Nephron progenitor cell (in vitro differentiated cells): ENCODE results near the gene LPXN.

ENCODE experiments used
- DNase-seq: peaks from one replicate; pipeline ENCODE4 v3.0.0; 2021
- H3K27ac Mint-ChIP-seq: 2 replicates; pipeline ENCODE4 v1.8.0; 2021; ENCODE audit warnings: mild to moderate bottlenecking, moderate library complexity, mixed read lengths
- H3K27me3 Mint-ChIP-seq: 2 replicates; pipeline ENCODE4 v1.8.0; 2021; ENCODE audit warnings: mild to moderate bottlenecking, low read depth, mixed read lengths; ENCODE audit not compliant: poor library complexity
- H3K36me3 Mint-ChIP-seq: 2 replicates; pipeline ENCODE4 v1.8.0; 2021; ENCODE audit warnings: low read depth, mixed read lengths
- H3K4me1 Mint-ChIP-seq: 2 replicates; pipeline ENCODE4 v1.8.0; 2021; ENCODE audit warnings: mixed read lengths
- H3K4me3 Mint-ChIP-seq: 2 replicates; pipeline ENCODE4 v1.8.0; 2021; ENCODE audit warnings: mild to moderate bottlenecking, moderate library complexity, mixed read lengths
- H3K9me3 Mint-ChIP-seq: 2 replicates; pipeline ENCODE4 v1.8.0; 2021; ENCODE audit warnings: mild to moderate bottlenecking, moderate library complexity, mixed read lengths
- TF ChIP-seq, protein P1 (sequence below): fragments of 200-600 bp; sonication (generic); IDR thresholded peaks from 2 replicates; pipeline ENCODE4 v1.5.0; 2021; ENCODE audit warnings: antibody characterized with exemption

The LPXN gene

GRCh38 chr11:58524232-58525036 is 51.2 kb downstream of the LPXN start:
- H3K4me1 Mint-ChIP-seq: peaks cover 9% of the 10 kb centered on the region
- H3K27ac Mint-ChIP-seq: no peak overlapping the region
- no peaks in the 10 kb centered on the region for H3K9me3 Mint-ChIP-seq
- peak overlapping the region; percentile 78 for H3K4me3 Mint-ChIP-seq
- DNase-seq: peak; percentile 63
- H3K36me3 Mint-ChIP-seq: peaks cover 14% of the 10 kb centered on the region
- H3K27me3 Mint-ChIP-seq: peaks cover 7% of the 10 kb centered on the region
- TF ChIP-seq, protein P1, sequence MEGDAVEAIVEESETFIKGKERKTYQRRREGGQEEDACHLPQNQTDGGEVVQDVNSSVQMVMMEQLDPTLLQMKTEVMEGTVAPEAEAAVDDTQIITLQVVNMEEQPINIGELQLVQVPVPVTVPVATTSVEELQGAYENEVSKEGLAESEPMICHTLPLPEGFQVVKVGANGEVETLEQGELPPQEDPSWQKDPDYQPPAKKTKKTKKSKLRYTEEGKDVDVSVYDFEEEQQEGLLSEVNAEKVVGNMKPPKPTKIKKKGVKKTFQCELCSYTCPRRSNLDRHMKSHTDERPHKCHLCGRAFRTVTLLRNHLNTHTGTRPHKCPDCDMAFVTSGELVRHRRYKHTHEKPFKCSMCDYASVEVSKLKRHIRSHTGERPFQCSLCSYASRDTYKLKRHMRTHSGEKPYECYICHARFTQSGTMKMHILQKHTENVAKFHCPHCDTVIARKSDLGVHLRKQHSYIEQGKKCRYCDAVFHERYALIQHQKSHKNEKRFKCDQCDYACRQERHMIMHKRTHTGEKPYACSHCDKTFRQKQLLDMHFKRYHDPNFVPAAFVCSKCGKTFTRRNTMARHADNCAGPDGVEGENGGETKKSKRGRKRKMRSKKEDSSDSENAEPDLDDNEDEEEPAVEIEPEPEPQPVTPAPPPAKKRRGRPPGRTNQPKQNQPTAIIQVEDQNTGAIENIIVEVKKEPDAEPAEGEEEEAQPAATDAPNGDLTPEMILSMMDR: peak; percentile 73

- peak; percentile 47 for DNase-seq
- TF ChIP-seq, protein P1: peak; percentile 65
- no peak overlapping the region for H3K4me3 Mint-ChIP-seq
- no peak overlapping the region for H3K27ac Mint-ChIP-seq
- H3K9me3 Mint-ChIP-seq: no peaks in the 10 kb centered on the region
- no peaks in the 10 kb centered on the region for H3K4me1 Mint-ChIP-seq
- H3K27me3 Mint-ChIP-seq: peaks cover 27% of the 10 kb centered on the region
- no peaks in the 10 kb centered on the region for H3K36me3 Mint-ChIP-seq
These were observed 61.8 kb downstream of the LPXN start for GRCh38 chr11:58513747-58514367.

DNA sequence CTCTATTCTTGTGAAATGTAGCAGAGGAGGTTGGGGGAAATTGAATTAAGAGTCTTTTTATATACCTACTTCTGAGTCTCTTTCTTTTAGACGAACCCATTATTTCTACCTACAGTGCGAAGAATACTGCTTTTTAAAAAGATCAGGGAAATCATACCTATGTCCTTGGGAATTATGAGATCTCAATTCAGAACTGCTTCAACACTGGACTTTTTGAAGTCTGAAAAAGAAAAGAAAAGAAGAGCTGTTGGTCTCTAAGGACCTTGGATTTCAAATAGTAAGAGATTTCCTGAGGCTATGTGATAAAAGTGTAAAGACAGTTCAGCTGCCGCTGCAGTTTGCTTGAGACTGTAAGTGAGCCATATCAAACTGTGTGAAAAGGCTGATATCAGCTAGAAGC is 64.0 kb downstream of the LPXN start:
- no peaks in the 10 kb centered on the region for H3K36me3 Mint-ChIP-seq
- TF ChIP-seq, protein P1: no peak
- no peak overlapping the region for H3K27ac Mint-ChIP-seq
- H3K4me1 Mint-ChIP-seq: no peaks in the 10 kb centered on the region
- H3K4me3 Mint-ChIP-seq: no peak overlapping the region
- no peak for DNase-seq
- no peaks in the 10 kb centered on the region for H3K9me3 Mint-ChIP-seq
- peaks cover 21% of the 10 kb centered on the region for H3K27me3 Mint-ChIP-seq

DNA sequence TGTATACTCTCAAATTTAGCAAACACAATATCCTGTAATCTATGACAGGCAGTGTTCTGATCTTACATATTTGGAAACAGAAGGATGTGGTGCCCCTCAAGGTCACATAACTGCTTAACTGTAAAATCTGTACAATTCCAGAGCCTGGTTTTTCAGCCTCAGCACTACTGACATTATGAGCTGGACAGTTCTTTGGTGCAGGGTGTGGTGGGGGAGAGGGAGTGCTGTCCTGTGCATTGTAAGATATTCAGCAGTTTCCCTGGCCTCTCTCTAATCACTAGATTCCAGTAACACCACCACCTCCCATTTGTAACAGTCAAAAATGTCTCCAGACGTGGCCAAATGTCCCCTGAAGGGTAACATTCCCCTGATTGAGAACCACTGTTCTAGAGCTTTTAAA is 65.9 kb downstream of the LPXN start:
- H3K36me3 Mint-ChIP-seq: no peaks in the 10 kb centered on the region
- no peak for DNase-seq
- H3K27me3 Mint-ChIP-seq: peaks cover 21% of the 10 kb centered on the region
- H3K9me3 Mint-ChIP-seq: no peaks in the 10 kb centered on the region
- no peak overlapping the region for H3K4me3 Mint-ChIP-seq
- TF ChIP-seq, protein P1: no peak
- H3K4me1 Mint-ChIP-seq: no peaks in the 10 kb centered on the region
- no peak overlapping the region for H3K27ac Mint-ChIP-seq

DNA sequence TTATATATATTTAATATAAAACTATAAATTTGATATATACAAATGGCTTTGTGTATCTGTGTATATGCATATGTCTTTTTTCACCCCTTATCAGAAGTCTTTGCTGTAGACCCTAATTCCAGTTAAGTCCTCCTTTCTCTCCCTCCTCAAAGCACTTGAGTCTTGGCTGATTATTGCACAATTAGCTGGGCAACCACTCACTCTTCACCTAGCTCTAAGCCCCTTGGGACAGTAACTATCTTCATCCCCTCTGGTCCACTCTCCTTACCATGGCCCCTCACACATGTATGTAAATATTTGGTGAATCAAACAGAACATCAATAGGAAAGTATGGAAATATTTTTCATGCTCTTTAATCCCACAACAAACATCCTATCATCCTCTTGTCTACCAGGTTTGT is 66.8 kb downstream of the LPXN start:
- no peaks in the 10 kb centered on the region for H3K36me3 Mint-ChIP-seq
- peaks cover 17% of the 10 kb centered on the region for H3K27me3 Mint-ChIP-seq
- H3K9me3 Mint-ChIP-seq: no peaks in the 10 kb centered on the region
- TF ChIP-seq, protein P1: no peak
- DNase-seq: no peak
- H3K27ac Mint-ChIP-seq: no peak overlapping the region
- no peaks in the 10 kb centered on the region for H3K4me1 Mint-ChIP-seq
- H3K4me3 Mint-ChIP-seq: no peak overlapping the region
